Right forelimb (tissue), 1 donor: ENCODE results near the gene FARSA.
A peak's percentile ranks its signal among the peaks of the same experiment; 100 is the strongest.
"Not testable (repeated sequence)": the region's sequence is repeated elsewhere in the genome, so short reads cannot be mapped to it uniquely, and the experiment has no call there.

ENCODE experiments used
- DNase-seq: peaks from one replicate; pipeline ENCODE4 v3.0.0-alpha.2; 2018

The FARSA gene

GRCh38 chr19:12937093-12937926 is 3.8 kb upstream of the FARSA start:
- no peak for DNase-seq

GRCh38 chr19:12936582-12936981 is 3.1 kb upstream of the FARSA start:
- no peak for DNase-seq

GRCh38 chr19:12935071-12935470 is 1.6 kb upstream of the FARSA start:
- DNase-seq: no peak

- no peak for DNase-seq
Observed at GRCh38 chr19:12932392-12933286, 872 bp downstream of the FARSA start.

GRCh38 chr19:12930002-12930645 is 3.4 kb downstream of the FARSA start:
- no peak for DNase-seq

DNA sequence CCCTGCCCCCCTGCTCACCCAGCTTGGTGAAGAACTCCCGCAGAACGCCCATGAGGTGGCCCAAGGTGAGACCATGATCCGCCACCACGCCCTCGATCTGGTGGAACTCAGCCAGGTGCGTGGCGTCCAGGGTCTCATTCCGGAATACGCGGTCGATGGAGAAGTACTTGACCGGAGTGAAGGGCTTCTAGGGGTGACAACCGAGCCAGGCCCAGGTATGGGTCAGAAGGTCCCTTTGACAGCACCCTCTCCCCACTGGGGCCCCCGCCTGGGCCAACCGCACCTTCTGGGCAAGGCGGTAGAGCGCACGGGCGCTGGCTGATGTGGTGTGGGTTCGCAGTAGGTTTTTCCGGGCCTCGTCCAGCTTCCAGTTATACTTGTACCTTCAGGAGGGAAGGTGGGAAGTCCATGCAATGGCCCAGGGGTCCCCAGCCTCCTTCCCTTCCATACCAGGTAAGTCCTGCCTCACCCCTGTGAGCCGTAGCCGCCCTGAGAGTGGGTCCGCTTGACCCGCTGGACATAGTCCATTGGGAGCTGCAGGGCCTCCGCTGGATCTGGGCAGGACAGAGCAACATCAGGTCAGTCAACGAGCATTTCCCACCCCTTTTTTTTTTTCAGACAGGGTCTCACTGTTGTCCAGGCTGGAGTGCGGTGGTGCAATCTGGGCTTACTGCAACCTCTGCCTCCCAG is 8.7 kb downstream of the FARSA start:
- no peak for DNase-seq

DNA sequence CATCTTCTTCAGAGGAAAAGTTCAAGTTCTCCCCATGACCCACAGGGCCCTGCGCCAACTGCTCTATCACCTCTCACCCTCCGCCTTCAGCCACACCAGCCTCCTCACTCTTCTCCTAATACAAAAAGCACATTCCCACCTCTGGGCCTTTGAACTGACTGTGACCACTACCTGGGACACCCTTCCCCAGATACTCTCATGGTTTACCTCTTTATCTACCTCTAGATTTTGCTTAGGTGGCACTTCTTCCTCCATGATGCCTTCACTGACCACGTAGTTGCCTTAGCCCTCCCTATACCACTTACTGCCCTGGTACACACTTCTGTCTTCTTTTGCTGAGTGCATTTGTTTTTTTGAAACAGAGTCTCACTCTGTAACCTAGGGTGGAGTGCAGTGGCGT is 10.6 kb downstream of the FARSA start:
- no peak for DNase-seq

DNA sequence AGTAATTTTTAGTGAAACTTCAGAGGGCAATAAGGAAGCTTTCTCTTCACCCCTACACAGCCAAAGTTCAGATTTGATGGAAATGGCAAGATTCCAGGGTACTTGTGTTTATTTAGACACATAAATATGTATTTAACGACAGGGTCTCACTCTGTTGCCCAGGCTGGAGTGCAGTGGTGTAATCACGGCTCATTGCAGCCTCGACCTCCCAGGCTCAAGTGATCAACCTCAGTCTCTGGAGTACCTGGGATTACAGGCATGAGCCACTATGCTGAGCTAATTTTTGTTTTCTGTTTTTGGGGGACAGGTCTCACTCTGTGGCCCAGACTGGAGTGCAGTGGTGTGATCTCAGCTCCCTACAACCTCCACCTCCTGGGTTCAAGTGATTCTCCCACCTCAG is 12.5 kb downstream of the FARSA start:
- DNase-seq: no peak

GRCh38 chr19:12918253-12918652 is 15.3 kb downstream of the FARSA start:
- no peak for DNase-seq

GRCh38 chr19:12915860-12916259 is 17.7 kb downstream of the FARSA start:
- DNase-seq: not testable (repeated sequence)

DNA sequence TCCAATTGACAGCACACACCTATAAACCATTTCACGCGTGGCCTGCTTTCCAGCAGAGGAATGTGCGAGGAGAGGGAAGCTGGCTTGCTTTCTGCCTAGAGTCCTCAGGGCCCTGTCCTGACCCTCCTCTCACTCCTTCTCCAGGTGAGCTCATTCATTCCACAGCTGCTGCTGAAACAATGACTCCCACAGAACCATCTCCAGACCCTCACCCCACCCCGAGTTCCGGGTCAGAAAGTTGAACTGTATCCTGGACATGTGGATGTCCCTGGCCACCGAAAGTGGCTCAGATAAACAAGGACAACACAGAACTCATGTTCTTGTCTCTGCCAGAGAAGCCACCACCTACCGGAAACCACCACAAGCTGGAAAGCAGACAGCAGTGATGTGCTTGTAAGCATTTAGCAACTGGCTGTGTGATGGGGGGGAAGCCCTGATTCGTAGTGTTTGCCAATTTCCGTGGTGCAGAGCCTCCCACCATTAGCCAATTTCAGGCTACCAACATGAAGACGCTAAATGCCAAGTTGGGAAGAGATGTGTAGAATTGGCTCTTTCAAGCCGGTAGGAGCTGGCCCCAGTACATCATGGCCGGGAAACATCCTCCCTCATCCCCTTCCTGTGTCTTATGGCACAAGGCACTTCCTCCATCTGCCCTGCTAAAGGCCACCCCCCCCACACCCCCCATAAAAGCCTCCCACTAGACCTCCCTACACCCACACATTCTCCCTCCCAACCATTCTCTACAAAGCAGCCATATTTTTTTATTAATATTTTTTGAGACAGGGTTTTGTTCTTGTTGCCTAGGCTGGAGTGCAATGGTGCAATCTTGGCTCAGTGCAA is 19.4 kb downstream of the FARSA start:
- peak; percentile 64 for DNase-seq

GRCh38 chr19:12913011-12913561 is 20.4 kb downstream of the FARSA start:
- peak; percentile 85 for DNase-seq

GRCh38 chr19:12912571-12912970 is 20.9 kb downstream of the FARSA start:
- DNase-seq: no peak

DNA sequence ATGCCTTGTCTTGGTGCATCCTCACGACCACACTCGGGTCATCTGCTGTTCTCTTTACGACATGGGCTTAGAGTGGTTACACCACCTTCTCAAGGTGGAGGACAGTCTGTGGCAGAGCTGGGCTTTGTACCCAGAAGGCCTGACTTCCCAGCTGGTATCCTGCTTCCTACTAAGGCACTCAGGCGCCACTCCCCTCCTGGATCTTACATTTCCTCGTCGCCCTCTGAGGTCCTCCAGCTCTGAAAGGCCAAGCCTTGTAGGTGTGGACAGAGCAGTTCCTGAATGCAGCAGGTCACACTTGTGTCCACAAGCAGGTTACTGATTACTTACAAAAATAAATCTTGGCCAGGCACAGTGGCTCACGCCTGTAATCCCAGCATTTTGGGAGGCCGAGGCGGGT is 26.3 kb downstream of the FARSA start:
- DNase-seq: no peak

DNA sequence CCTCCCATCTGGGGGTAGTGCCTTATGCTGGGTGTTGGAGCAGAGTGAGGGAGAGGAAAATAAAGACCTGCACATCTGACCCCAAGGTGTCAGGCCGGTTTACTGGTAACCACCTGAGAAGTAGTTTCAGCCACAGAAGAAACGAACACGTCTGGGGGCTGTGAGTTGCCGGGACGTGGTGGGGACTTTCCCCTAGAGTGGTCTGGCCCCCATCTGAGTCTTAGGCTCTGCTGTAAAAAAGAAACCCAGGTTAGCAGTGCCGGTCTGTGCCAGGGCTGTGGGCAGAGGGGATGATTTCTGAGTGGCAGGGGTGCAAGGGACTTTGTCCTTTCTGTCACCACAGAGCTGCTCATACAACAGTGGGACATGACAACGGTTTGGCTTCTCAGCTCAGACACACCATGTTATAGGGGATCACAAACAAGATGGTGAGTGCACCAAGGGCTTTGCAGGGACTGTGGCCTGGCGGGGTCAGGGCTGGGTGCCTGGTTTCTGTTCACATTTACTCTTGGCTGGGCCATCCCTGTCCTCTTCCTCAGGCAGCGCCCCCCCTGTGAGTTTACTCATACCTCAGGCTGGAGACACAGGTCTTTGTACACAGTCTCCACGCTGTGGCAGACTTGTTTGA is 33.5 kb downstream of the FARSA start:
- no peak for DNase-seq

DNA sequence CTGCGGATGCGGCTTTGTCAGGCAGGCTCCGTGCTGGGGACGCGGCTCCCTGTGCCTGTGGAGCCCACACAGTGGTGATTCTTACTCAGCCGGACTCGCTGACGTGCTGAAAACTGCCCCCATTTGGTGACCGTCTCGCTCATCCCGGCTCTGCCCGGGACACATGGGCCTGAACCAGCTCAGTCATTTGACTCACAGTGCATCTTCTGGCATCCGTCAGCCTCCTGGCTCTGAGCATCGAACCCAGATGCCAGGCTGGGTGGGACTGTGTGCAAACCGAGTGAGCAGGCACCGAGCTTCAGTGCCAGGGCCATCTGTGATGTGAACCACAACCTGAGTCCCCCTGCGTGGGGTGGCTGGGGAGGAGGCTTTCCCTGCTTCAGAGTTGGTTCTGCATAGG is 37.1 kb downstream of the FARSA start:
- DNase-seq: no peak

DNA sequence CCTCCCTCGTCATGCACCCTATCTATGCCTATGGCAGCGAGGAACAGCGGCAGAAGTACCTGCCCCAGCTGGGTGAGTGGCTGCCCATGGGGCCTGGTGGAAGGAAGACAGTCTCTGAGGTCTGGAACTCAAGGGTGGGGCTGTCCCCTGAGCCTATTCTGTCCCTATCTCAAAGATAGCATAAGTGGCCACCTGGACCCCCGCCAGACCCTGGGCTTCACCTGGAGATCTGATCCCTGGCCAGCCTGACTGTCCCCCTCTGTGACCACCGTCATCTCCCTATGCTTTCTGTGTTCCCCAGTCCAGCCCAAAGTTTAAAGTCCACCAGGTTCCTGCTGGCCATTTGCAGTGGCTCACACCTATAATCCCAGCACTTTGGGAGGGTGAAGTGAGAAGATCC is 39.9 kb downstream of the FARSA start:
- DNase-seq: no peak

DNA sequence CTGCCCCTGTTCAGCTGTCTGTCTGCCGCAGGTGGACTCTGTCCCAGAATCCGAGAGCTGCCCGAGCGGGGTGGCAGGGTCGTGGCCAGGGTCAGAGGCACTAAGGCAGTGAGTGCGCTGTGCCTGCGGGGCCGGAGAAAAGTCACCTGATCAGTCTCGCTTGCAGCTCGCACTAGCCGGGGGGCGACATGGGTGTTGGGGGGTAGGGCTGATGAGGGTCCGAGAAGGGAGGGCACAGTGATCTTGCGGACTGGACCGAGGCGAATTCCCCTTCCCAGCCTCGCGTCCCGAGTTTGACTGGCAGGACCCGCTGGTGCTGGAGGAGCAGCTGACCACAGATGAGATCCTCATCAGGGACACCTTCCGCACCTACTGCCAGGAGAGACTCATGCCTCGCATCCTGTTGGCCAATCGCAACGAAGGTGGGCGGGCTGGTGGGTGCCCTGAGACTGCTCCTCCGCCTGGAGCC is 41.9 kb downstream of the FARSA start:
- no peak for DNase-seq

DNA sequence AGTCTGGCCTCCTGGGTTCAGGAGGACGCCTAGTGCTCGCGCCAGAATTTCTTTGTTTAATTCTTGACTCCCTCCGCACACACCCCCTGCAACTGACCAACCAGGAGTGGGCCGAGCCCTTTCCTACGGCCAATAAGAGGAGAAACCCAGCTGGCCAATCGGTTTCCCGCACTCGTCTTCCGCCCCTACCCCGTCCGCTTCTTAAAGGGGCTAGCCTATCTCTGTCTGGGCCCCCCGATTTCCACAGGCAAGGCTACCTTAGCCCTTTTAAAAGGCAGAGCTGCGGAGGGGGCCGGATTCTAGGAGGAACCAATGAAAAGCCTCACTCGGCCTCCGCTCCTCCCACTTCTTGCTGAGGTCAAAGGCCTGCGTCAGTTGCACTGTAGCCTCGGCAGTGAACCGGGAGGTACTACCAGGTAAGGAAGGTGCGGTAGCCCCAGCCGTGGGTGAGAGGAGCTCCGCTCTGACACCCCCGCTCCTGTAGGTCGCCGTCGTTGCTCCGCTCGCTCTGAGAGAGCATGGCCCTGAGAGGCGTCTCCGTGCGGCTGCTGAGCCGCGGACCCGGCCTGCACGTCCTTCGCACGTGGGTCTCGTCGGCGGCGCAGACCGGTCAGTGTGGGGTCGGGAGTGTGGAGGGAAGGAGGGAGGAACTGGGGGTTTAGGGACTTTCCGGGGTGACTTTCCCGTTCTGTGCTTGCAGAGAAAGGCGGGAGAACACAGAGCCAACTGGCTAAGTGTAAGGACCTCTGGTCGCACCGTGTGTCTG is 42.5 kb downstream of the FARSA start, which contains the start of gene GCDH:
GCDH (plus strand) TSS at position 374 of the 766 bp plus-strand sequence; CDS start at position 519, 145 bp downstream.
- DNase-seq: peak; percentile 94

GRCh38 chr19:12890299-12890786 is 43.2 kb downstream of the FARSA start:
- not testable (repeated sequence) for DNase-seq
